DOHH2 (cell line): Measurements from ENCODE around the gene GP2.

Source experiments
- H3F3A ChIP-seq: fragments of 200-600 bp; sonication (generic), shearing (Covaris generic); 2 replicates; pipeline ENCODE4 v1.6.0; 2016; ENCODE audit warnings: antibody characterized with exemption, mild to moderate bottlenecking; ENCODE audit not compliant: control insufficient read depth, insufficient read depth
- H3K27ac ChIP-seq: fragments of 200-600 bp; sonication (generic); 2 replicates; pipeline ENCODE4 v1.5.1; 2014; ENCODE audit warnings: low read depth, mild to moderate bottlenecking, low read length, moderate library complexity
- H3K27me3 ChIP-seq: fragments of 200-600 bp; sonication (generic); 2 replicates; pipeline ENCODE4 v1.6.1; 2014; ENCODE audit warnings: mild to moderate bottlenecking, low read length, mixed read lengths; ENCODE audit not compliant: control insufficient read depth
- H3K36me3 ChIP-seq: fragments of 200-600 bp; sonication (generic); 2 replicates; pipeline ENCODE4 v1.6.1; 2014; ENCODE audit warnings: mild to moderate bottlenecking, low read length, moderate library complexity, mixed read lengths; ENCODE audit not compliant: control insufficient read depth
- H3K4me1 ChIP-seq: fragments of 200-600 bp; sonication (generic); 2 replicates; pipeline ENCODE4 v1.6.1; 2014; ENCODE audit warnings: mild to moderate bottlenecking, low read length, mixed read lengths; ENCODE audit not compliant: control insufficient read depth
- H3K4me2 ChIP-seq: fragments of 200-600 bp; sonication (generic); 2 replicates; pipeline ENCODE4 v1.6.0; 2014; ENCODE audit warnings: mild to moderate bottlenecking, low read length, moderate library complexity
- H3K4me3 ChIP-seq: fragments of 200-600 bp; sonication (generic); 2 replicates; pipeline ENCODE4 v1.5.1; 2014; ENCODE audit warnings: mild to moderate bottlenecking, low read length, mixed read lengths
- H3K79me2 ChIP-seq: fragments of 200-600 bp; sonication (generic); 2 replicates; pipeline ENCODE4 v1.6.1; 2014; ENCODE audit warnings: mild to moderate bottlenecking, low read length, mixed read lengths; ENCODE audit not compliant: control insufficient read depth
- H3K9me2 ChIP-seq: fragments of 200-600 bp; sonication (generic); replicated peaks from 2 replicates; pipeline ENCODE4 v1.6.1; 2014; ENCODE audit warnings: mild to moderate bottlenecking, low read length, mixed read lengths; ENCODE audit not compliant: control insufficient read depth
- H3K9me3 ChIP-seq: fragments of 200-600 bp; sonication (generic); 2 replicates; pipeline ENCODE4 v1.6.1; 2014; ENCODE audit warnings: antibody characterized with exemption, low read length, mixed read lengths; ENCODE audit not compliant: control insufficient read depth, insufficient read depth
- H4K20me1 ChIP-seq: fragments of 200-600 bp; sonication (generic); 2 replicates; pipeline ENCODE4 v1.6.0; 2014; ENCODE audit warnings: low read depth, mild to moderate bottlenecking, antibody characterized with exemption, low read length, moderate library complexity; ENCODE audit not compliant: control insufficient read depth, insufficient read depth
- CTCF ChIP-seq: fragments of 200-600 bp; sonication (generic); IDR thresholded peaks from one replicate; pipeline ENCODE4 v1.5.1; 2014; ENCODE audit warnings: antibody characterized with exemption, mild to moderate bottlenecking, low read depth, low read length; ENCODE audit not compliant: poor library complexity, severe bottlenecking
- EZH2phosphoT487 ChIP-seq: fragments of 200-600 bp; sonication (generic); IDR thresholded peaks from 2 replicates; pipeline ENCODE4 v1.6.1; 2017; ENCODE audit warnings: borderline replicate concordance, mild to moderate bottlenecking, antibody characterized with exemption, low read length, moderate library complexity, mixed read lengths

GP2 gene

GRCh38 chr16:20303012-20303411 lies 24.3 kb downstream of the GP2 start:
- no peaks in the 10 kb centered on the region for H3K79me2 ChIP-seq
- H3K9me3 ChIP-seq = no peaks in the 10 kb centered on the region
- H3K4me3 ChIP-seq = no peak overlapping the region
- H4K20me1 ChIP-seq = no peaks in the 10 kb centered on the region
- H3K27ac ChIP-seq = no peak overlapping the region
- no peaks in the 10 kb centered on the region for H3K9me2 ChIP-seq
- no peak for TF ChIP-seq EZH2phosphoT487
- TF ChIP-seq CTCF = no peak
- H3K4me2 ChIP-seq = no peak overlapping the region
- H3F3A ChIP-seq = no peaks in the 10 kb centered on the region
- H3K27me3 ChIP-seq = no peaks in the 10 kb centered on the region
- no peaks in the 10 kb centered on the region for H3K36me3 ChIP-seq
- no peaks in the 10 kb centered on the region for H3K4me1 ChIP-seq

- TF ChIP-seq CTCF = no peak
- TF ChIP-seq EZH2phosphoT487 = no peak
- H3K27ac ChIP-seq = no peak overlapping the region
- no peaks in the 10 kb centered on the region for H3F3A ChIP-seq
- H4K20me1 ChIP-seq = no peaks in the 10 kb centered on the region
- H3K9me2 ChIP-seq = no peaks in the 10 kb centered on the region
- H3K4me1 ChIP-seq = no peaks in the 10 kb centered on the region
- H3K4me3 ChIP-seq = no peak overlapping the region
- no peaks in the 10 kb centered on the region for H3K9me3 ChIP-seq
- no peaks in the 10 kb centered on the region for H3K79me2 ChIP-seq
- no peaks in the 10 kb centered on the region for H3K36me3 ChIP-seq
- H3K27me3 ChIP-seq = no peaks in the 10 kb centered on the region
- no peak overlapping the region for H3K4me2 ChIP-seq
These were observed 24.9 kb downstream of the GP2 start for GRCh38 chr16:20302389-20302788.

GRCh38 chr16:20301840-20302239 lies 25.5 kb downstream of the GP2 start:
- Histone ChIP-seq H3K4me1 (no peaks in the 10 kb centered on the region), H3K36me3 (no peaks in the 10 kb centered on the region), H3K9me2 (no peaks in the 10 kb centered on the region), H3K4me3 (no peak overlapping the region), H3F3A (no peaks in the 10 kb centered on the region), H3K9me3 (no peaks in the 10 kb centered on the region), H3K27me3 (no peaks in the 10 kb centered on the region), H3K79me2 (no peaks in the 10 kb centered on the region), H3K4me2 (no peak overlapping the region), H4K20me1 (no peaks in the 10 kb centered on the region), H3K27ac (no peak overlapping the region)
- TF ChIP-seq EZH2phosphoT487 (no peak), CTCF (no peak)
